Fibroblast of mammary gland (primary cell): ENCODE results near the gene GSK3B.

Experiments
- DNase-seq: peaks from one replicate; pipeline ENCODE4 v3.0.0-alpha.2; 2010; ENCODE audit warnings: low read depth
- H3K4me3 ChIP-seq: 2 replicates; pipeline ENCODE4 v1.5.1; 2011; ENCODE audit warnings: low read depth, mild to moderate bottlenecking, low read length, moderate library complexity; ENCODE audit not compliant: control insufficient read depth
- TF ChIP-seq, protein P1 (sequence below): conservative IDR thresholded peaks from 2 replicates; pipeline ENCODE4 v1.5.1; 2011; ENCODE audit warnings: low read depth, low read length, inconsistent platforms; ENCODE audit not compliant: control insufficient read depth, insufficient read depth

The GSK3B gene

DNA sequence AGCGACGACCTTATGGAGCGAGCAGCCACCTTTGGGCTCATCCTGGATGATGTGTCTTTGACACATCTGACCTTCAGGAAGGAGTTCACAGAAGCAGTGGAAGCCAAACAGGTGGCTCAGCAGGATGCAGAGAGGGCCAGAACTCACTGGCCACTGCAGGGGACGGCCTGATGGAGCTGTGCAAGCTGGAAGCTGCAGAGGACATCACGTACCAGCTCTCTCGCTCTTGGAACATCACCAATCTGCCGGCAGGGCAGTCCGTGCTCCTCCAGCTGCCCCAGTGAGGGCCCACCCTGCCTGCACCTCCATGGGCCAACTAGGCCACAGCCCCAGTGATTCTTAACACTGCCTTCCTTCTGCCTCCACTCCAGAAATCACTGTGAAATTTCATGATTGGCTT lies 302.0 kb downstream of the GSK3B start:
- TF ChIP-seq, protein P1, sequence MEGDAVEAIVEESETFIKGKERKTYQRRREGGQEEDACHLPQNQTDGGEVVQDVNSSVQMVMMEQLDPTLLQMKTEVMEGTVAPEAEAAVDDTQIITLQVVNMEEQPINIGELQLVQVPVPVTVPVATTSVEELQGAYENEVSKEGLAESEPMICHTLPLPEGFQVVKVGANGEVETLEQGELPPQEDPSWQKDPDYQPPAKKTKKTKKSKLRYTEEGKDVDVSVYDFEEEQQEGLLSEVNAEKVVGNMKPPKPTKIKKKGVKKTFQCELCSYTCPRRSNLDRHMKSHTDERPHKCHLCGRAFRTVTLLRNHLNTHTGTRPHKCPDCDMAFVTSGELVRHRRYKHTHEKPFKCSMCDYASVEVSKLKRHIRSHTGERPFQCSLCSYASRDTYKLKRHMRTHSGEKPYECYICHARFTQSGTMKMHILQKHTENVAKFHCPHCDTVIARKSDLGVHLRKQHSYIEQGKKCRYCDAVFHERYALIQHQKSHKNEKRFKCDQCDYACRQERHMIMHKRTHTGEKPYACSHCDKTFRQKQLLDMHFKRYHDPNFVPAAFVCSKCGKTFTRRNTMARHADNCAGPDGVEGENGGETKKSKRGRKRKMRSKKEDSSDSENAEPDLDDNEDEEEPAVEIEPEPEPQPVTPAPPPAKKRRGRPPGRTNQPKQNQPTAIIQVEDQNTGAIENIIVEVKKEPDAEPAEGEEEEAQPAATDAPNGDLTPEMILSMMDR = no peak
- no peak for DNase-seq

DNA sequence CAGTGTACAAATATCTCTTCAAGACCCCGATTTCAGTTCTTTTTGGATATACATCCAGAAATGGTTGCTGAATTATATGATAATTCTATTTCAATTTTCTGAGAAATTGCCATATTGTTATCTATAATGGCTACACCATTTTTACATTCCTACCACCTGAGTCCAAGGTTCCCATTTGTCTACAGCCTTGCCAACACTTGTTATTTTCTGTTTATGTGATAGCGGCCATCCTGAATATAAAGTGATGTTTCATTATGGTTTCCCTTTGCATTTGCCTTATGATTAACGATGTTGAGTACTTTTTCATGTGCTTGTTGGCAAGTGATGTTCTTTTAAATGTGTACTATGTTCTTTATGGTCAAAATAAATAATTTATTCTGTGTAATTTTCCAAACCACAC lies 303.9 kb downstream of the GSK3B start:
- no peak overlapping the region for H3K4me3 ChIP-seq
- DNase-seq = no peak
- TF ChIP-seq, protein P1 = no peak

More for the DNA sequence above, 302.0 kb downstream of the GSK3B start:
- H3K4me3 ChIP-seq = no peak overlapping the region

DNA sequence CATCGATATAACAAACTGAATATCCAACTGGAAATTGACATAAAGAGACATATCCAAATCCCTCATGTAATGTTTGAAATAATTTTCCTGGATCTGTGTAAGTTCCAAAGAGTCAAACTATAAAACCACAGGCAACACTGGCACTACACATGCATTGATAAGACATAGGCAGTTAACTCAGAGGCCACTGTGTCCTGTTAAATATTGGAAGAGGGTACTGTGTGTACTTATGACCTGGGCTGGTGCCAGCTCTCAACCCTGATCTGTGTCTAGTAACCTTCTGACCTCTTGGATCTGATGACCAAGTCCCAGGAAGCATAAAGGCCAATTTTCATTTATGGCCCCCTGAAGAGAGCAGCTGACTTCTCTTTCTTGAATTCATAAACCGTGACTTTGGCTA lies 307.8 kb downstream of the GSK3B start:
- no peak for DNase-seq
- no peak overlapping the region for H3K4me3 ChIP-seq
- TF ChIP-seq, protein P1 = no peak

DNA sequence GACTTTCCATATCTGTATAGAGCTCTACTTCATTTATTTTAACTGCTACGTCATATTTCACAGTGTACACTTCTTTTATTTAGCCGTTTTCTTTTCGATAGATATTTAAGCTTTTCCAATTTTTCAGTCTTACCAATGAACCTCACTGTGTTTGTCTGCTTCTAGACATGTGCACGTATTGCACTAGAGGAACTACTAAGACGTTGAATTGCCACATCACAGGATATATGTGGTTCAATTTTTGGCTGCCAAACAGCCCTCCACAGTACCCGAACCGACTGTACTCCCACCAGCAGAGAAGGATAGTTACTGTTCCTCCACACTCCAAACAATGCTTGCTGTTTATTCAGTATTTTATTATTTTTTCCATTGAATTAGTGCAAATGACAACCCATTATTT lies 310.4 kb downstream of the GSK3B start:
- DNase-seq = no peak
- TF ChIP-seq, protein P1 = no peak
- no peak overlapping the region for H3K4me3 ChIP-seq

DNA sequence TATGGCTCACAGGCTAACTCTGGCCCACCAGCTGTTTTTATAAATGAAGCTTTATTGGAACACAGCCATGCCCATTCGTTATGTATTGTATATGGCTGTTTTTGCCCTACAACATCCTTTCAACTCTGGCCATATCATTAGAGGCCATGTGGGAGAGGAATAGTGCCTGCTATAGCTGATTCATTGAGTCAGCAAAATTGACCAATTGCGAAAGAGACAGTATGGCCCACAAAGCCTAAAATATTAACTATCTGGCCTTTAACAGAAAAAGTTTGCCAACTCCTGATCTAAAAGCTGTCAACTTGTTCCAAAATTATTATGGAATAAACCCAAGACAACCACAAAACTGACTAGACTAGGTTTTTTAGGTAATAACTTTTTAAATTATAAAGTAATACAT lies 311.0 kb downstream of the GSK3B start:
- H3K4me3 ChIP-seq = no peak overlapping the region
- TF ChIP-seq, protein P1 = no peak
- DNase-seq = no peak

DNA sequence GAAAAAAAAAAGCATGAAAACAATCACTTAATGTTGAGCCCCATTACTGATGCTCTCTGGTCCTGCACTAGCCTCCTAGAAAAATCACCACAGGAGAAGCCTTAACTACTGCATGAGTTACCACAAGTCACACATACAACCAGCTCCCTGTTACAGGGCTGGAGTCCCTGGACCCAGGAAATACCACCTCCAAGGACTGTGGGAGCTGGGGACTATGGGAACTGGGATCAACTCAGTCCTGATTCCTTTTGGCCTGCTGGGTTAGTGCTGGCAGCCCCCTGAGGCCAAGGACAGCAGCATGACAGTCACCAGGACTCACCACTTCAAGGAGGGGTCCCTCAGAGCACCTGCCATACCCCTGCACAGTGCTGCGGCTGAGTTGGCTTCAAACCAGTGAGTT lies 311.8 kb downstream of the GSK3B start:
- no peak for DNase-seq
- TF ChIP-seq, protein P1 = no peak
- H3K4me3 ChIP-seq = no peak overlapping the region
